Measurements from ENCODE around the gene SEM1. TPM values are rescaled to one million over a fixed set of nuclear protein-coding genes. Genes with fewer than 3 reads are reported as not detected.
"Not testable (repeated sequence)": the region's sequence is repeated elsewhere in the genome, so short reads cannot be mapped to it uniquely, and the experiment has no call there.

Gene SEM1
- total RNA-seq, 2 experiments from 2014 or later, result 17.4 to 18.2 TPM

DNA sequence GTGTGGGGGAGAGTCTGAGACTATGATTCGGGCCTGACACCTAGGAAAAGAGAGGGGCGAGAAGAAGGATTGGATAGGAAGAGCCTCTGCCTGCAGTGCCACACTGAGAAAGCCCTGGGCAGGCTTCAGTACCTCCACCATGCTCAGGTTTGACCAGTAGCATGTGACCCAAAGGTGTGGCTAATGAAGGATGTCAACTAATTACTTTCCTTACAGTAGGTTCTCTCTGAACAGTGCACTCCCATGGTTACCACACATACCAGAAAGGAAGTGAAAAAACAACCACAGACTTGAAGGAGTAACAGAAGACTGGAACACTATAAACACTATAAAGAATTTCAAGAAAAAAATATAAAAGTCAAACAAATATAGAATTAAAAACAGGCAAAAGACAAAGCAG, 46.2 kb downstream of the SEM1 start:
- Mint-ChIP-seq H3K4me3 (no peak overlapping the region), H3K27ac (peak overlapping the region; percentile 4), H3K36me3 (ENCODE audit: low read depth) (peaks cover 23% of the 10 kb centered on the region), H3K4me1 (ENCODE audit: low read depth) (peaks cover 25% of the 10 kb centered on the region), H3K9me3 (peaks cover 2% of the 10 kb centered on the region), H3K27me3 (no peaks in the 10 kb centered on the region)
- no peak for TF ChIP-seq CTCF (IDR thresholded peaks at IDR 0.05)
- Histone ChIP-seq H3K4me1 (ENCODE audit: insufficient read depth, low read length) (peaks cover 7% of the 10 kb centered on the region), H3K36me3 (ENCODE audit: insufficient read depth, low read length) (peaks cover 1% of the 10 kb centered on the region), H3K9me3 (ENCODE audit: control insufficient read depth in 1 of 2, insufficient read depth in 1 of 2, low read length in 2 of 2) (no peaks in the 10 kb centered on the region), H3K27ac (ENCODE audit: low read depth in 1 of 2, low read length in 2 of 2) (no peak overlapping the region), H3K4me3 (ENCODE audit: low read length) (no peak overlapping the region), H3K27me3 (ENCODE audit: control insufficient read depth in 1 of 2, insufficient read depth in 2 of 2, low read length in 2 of 2) (no peaks in the 10 kb centered on the region)
- POLR2A ChIA-PET, result no interaction called here
- peak in 1 of 14 experiments; percentile 6 for DNase-seq
- ATAC-seq (ENCODE audit: poor library complexity), result no peak
- CTCF ChIA-PET, result no interaction called here
- intact Hi-C loops (cut with DNase I, micrococcal nuclease), result no loop called here

- H3K27me3 Mint-ChIP-seq; ATAC-seq (ENCODE audit: poor library complexity); H3K4me3 Mint-ChIP-seq; H3K27ac ChIP-seq (ENCODE audit: low read depth in 1 of 2, low read length in 2 of 2); H3K36me3 ChIP-seq (ENCODE audit: insufficient read depth, low read length); H3K27me3 ChIP-seq (ENCODE audit: control insufficient read depth in 1 of 2, insufficient read depth in 2 of 2, low read length in 2 of 2); intact Hi-C loops (cut with DNase I, micrococcal nuclease); H3K27ac Mint-ChIP-seq; H3K4me3 ChIP-seq (ENCODE audit: low read length); H3K9me3 ChIP-seq (ENCODE audit: control insufficient read depth in 1 of 2, insufficient read depth in 1 of 2, low read length in 2 of 2); H3K4me1 ChIP-seq (ENCODE audit: insufficient read depth, low read length); DNase-seq; H3K9me3 Mint-ChIP-seq; POLR2A ChIA-PET: not testable (repeated sequence)
- CTCF ChIA-PET, result interaction anchor here (1.0 kb wide), 1 partner anchor 10 kb away, joined by 3 read pairs; no protein-coding TSS in a partner anchor
- Mint-ChIP-seq H3K36me3 (ENCODE audit: low read depth) (peaks cover 18% of the 10 kb centered on the region), H3K4me1 (ENCODE audit: low read depth) (peaks cover 25% of the 10 kb centered on the region)
Observed at GRCh38 chr7:96662151-96662550, 47.5 kb downstream of the SEM1 start.

DNA sequence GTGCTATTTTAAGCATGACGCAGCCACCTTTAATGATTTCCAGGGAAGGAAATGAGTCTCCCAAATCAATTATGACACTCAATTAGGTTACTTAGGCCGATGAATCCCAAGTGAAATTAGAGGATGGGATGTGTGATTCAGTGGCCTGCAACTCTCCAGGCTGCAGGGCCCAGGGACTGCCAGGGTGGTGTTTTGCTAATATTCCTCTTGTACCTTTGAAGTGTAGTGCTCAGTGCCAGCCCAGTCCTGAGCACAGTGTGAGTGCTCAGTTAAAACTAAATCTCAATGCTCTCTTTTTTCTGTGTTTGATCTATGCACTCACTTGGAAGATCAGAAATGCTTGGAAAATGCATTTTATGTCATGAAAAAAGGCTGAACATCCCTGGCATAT, 51.6 kb downstream of the SEM1 start:
- no peak overlapping the region for H3K4me3 Mint-ChIP-seq
- TF ChIP-seq CTCF (IDR thresholded peaks at IDR 0.05), result no peak
- H3K27ac Mint-ChIP-seq, result no peak overlapping the region
- ATAC-seq (ENCODE audit: poor library complexity), result no peak
- ChIA-PET POLR2A (no interaction called here), CTCF (no interaction called here)
- H3K27ac ChIP-seq (ENCODE audit: low read depth in 1 of 2, low read length in 2 of 2), result no peak overlapping the region
- peaks cover 2% of the 10 kb centered on the region for H3K9me3 Mint-ChIP-seq
- H3K36me3 Mint-ChIP-seq (ENCODE audit: low read depth), result no peaks in the 10 kb centered on the region
- H3K4me1 ChIP-seq (ENCODE audit: insufficient read depth, low read length), result no peaks in the 10 kb centered on the region
- H3K27me3 ChIP-seq (ENCODE audit: control insufficient read depth in 1 of 2, insufficient read depth in 2 of 2, low read length in 2 of 2), result no peaks in the 10 kb centered on the region
- no peaks in the 10 kb centered on the region for H3K9me3 ChIP-seq (ENCODE audit: control insufficient read depth in 1 of 2, insufficient read depth in 1 of 2, low read length in 2 of 2)
- H3K36me3 ChIP-seq (ENCODE audit: insufficient read depth, low read length), result no peaks in the 10 kb centered on the region
- no peak overlapping the region for H3K4me3 ChIP-seq (ENCODE audit: low read length)
- intact Hi-C loops (cut with DNase I, micrococcal nuclease), result no loop called here
- peaks cover 3% of the 10 kb centered on the region for H3K4me1 Mint-ChIP-seq (ENCODE audit: low read depth)
- no peaks in the 10 kb centered on the region for H3K27me3 Mint-ChIP-seq
- no peak for DNase-seq

DNA sequence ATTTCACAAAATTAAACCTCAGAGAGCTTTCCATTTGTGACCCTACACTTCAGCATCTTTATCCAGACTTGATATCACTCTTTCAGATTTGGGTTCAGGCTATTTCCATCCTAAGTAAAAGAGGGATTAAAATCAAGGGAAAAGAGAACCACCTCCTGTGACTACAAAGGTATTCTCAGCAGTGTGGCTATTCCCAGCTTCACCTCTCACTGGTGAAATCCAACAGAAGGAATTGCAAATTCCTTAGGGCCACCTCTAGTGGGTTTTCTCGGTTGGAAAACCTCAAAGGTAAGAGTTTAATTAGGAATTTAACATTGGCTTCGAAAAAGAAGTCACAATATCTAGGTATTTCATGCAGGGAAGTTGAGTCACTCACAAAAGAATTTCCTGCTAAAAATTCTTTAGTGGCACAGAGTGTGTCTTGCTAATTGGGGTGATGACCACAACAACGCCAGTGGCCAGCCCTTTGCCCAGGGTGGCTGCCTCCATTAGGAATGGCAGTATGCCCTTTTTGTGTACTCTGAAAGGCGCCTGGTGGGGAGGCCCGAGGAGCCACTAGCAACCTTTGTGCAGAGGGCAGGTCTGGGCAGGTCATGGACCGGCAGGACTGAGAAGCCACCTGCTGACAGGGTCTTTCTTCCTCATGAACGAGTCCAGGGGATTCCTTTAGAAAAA, 52.2 kb downstream of the SEM1 start:
- DNase-seq (no peak), ATAC-seq (ENCODE audit: poor library complexity) (no peak)
- no peaks in the 10 kb centered on the region for H3K36me3 Mint-ChIP-seq (ENCODE audit: low read depth)
- no peaks in the 10 kb centered on the region for H3K4me1 Mint-ChIP-seq (ENCODE audit: low read depth)
- H3K27me3 Mint-ChIP-seq, result no peaks in the 10 kb centered on the region
- peaks cover 2% of the 10 kb centered on the region for H3K9me3 Mint-ChIP-seq
- intact Hi-C loops (cut with DNase I, micrococcal nuclease), result no loop called here
- no peak for TF ChIP-seq CTCF (IDR thresholded peaks at IDR 0.05)
- no peak overlapping the region for H3K27ac Mint-ChIP-seq
- ChIA-PET CTCF (no interaction called here), POLR2A (no interaction called here)
- Histone ChIP-seq H3K36me3 (ENCODE audit: insufficient read depth, low read length) (no peaks in the 10 kb centered on the region), H3K9me3 (ENCODE audit: control insufficient read depth in 1 of 2, insufficient read depth in 1 of 2, low read length in 2 of 2) (no peaks in the 10 kb centered on the region), H3K27me3 (ENCODE audit: control insufficient read depth in 1 of 2, insufficient read depth in 2 of 2, low read length in 2 of 2) (no peaks in the 10 kb centered on the region), H3K4me3 (ENCODE audit: low read length) (no peak overlapping the region), H3K4me1 (ENCODE audit: insufficient read depth, low read length) (no peaks in the 10 kb centered on the region), H3K27ac (ENCODE audit: low read depth in 1 of 2, low read length in 2 of 2) (no peak overlapping the region)
- H3K4me3 Mint-ChIP-seq, result no peak overlapping the region

Measured in CD4-positive, alpha-beta T cell (primary cell).